Testis (tissue), 3 donors: Measurements from ENCODE around the gene DLGAP4. TPM values are rescaled to one million over a fixed set of nuclear protein-coding genes. Genes with fewer than 3 reads are reported as not detected.

ENCODE experiments used
- DNase-seq: peaks from one replicate; pipeline ENCODE4 v3.0.0-alpha.2; 2019
- H3K27ac ChIP-seq, 2 donors: fragments of 200-600 bp; sonication (generic); one replicate each; pipeline ENCODE4 v1.5.1; 2019
- H3K27me3 ChIP-seq: fragments of 200-600 bp; sonication (generic); one replicate; pipeline ENCODE4 v1.5.1; 2019
- H3K36me3 ChIP-seq: fragments of 200-600 bp; sonication (generic); one replicate; pipeline ENCODE4 v1.5.1; 2017; ENCODE audit warnings: low read depth; ENCODE audit errors: missing control alignments
- H3K4me1 ChIP-seq: fragments of 200-600 bp; sonication (generic); one replicate; pipeline ENCODE4 v1.5.1; 2019
- H3K4me3 ChIP-seq, 2 donors: fragments of 200-600 bp; sonication (generic); one replicate each; pipeline ENCODE4 v1.5.1; 2017 to 2019
- H3K9me3 ChIP-seq: fragments of 200-600 bp; sonication (generic); one replicate; pipeline ENCODE4 v1.5.1; 2017
- CTCF ChIP-seq, 3 experiments: fragments of 450-650 bp in 2 of 3; fragments of 200-600 bp in 1 of 3; sonication (generic) in 1 of 3; IDR thresholded peaks; one replicate each; pipeline ENCODE4 v1.5.1; 2016 to 2019; ENCODE audit warnings: antibody characterized with exemption in 3 of 3, mild to moderate bottlenecking in 2 of 3, moderate library complexity in 1 of 3
- POLR2A ChIP-seq: fragments of 450-650 bp; IDR thresholded peaks from one replicate; pipeline ENCODE4 v1.6.1; 2017; ENCODE audit warnings: antibody characterized with exemption, mild to moderate bottlenecking, moderate library complexity
- WGBS, 2 donors: methylation state at CpG; one replicate each; pipeline ENCODE4 v1.1.5; 2018; 5-methylcytosine and 5-hydroxymethylcytosine counted together
- intact Hi-C: fragments of 100-400 bp; cut with DNase I; formaldehyde crosslinking; loops from one replicate; pipeline ENCODE4 v1.15.1; 2023; ENCODE audit warnings: low total_unique reads
- polyA plus RNA-seq: library from polyadenylated mRNA; stranded (reverse); fragments of 350-450 nt; fragmentation: Illumina TruSeq; extraction: RNeasy Lipid Tissue Mini Kit (QIAGEN cat#74804); gene quantifications from one replicate; pipeline ENCODE4 v1.2.3, GENCODE V29; 2014; ENCODE audit warnings: low read depth, low replicate concordance; ENCODE audit not compliant: insufficient read depth
- total RNA-seq, 2 donors: library from RNA; depleted of rRNA; stranded (reverse); fragments of >200 nt; gene quantifications; one replicate each; pipeline ENCODE4 v1.2.3, GENCODE V29; 2016

DLGAP4 gene
- total and polyA plus RNA-seq, 3 donors from 2014 or later, result 69.1 to 110 (median 110) TPM

GRCh38 chr20:36431604-36432003 is 125.5 kb downstream of the DLGAP4 start:
- TF ChIP-seq POLR2A, result no peak
- TF ChIP-seq CTCF (IDR thresholded peaks at IDR 0.05), result no peak
- Histone ChIP-seq H3K4me3 (no peak overlapping the region), H3K9me3 (no peaks in the 10 kb centered on the region), H3K27ac (no peak overlapping the region), H3K36me3 (no peaks in the 10 kb centered on the region), H3K4me1 (no peaks in the 10 kb centered on the region), H3K27me3 (no peaks in the 10 kb centered on the region)
- 91 to 93% methylated on average over 22 to 24 of the region's 24 CpGs for WGBS, 2 donors
- DNase-seq, result no peak
- intact Hi-C loops, result loop anchor here (10.0 kb wide), 1 partner anchor 227 kb away; no protein-coding TSS in a partner anchor

GRCh38 chr20:36432096-36432495 is 126.0 kb downstream of the DLGAP4 start:
- 97% methylated on average over 23 of the region's 23 CpGs for WGBS, 2 donors
- no peaks in the 10 kb centered on the region for H3K27me3 ChIP-seq
- no peaks in the 10 kb centered on the region for H3K4me1 ChIP-seq
- intact Hi-C loops, result loop anchor here (10.0 kb wide), 1 partner anchor 227 kb away; no protein-coding TSS in a partner anchor
- TF ChIP-seq CTCF (IDR thresholded peaks at IDR 0.05) (no peak), POLR2A (no peak)
- no peaks in the 10 kb centered on the region for H3K9me3 ChIP-seq
- no peak overlapping the region for H3K4me3 ChIP-seq
- no peak overlapping the region for H3K27ac ChIP-seq
- H3K36me3 ChIP-seq, result no peaks in the 10 kb centered on the region
- no peak for DNase-seq

- Histone ChIP-seq H3K4me1 (no peaks in the 10 kb centered on the region), H3K27ac (no peak overlapping the region), H3K36me3 (no peaks in the 10 kb centered on the region), H3K9me3 (no peaks in the 10 kb centered on the region), H3K4me3 (no peak overlapping the region), H3K27me3 (no peaks in the 10 kb centered on the region)
- DNase-seq, result no peak
- intact Hi-C loops, result loop anchor here (10.0 kb wide), 1 partner anchor 230 kb away; no protein-coding TSS in a partner anchor
- no peak for TF ChIP-seq CTCF (IDR thresholded peaks at IDR 0.05)
- TF ChIP-seq POLR2A, result no peak
- WGBS, 2 donors, result 75 to 79% methylated on average over 2 of the region's 2 CpGs
These were observed 128.2 kb downstream of the DLGAP4 start for GRCh38 chr20:36434383-36434782.

- no peaks in the 10 kb centered on the region for H3K36me3 ChIP-seq
- intact Hi-C loops, result loop anchor here (10.0 kb wide), 1 partner anchor 230 kb away; no protein-coding TSS in a partner anchor
- 72 to 77% methylated on average over 5 to 7 of the region's 7 CpGs for WGBS, 2 donors
- no peaks in the 10 kb centered on the region for H3K9me3 ChIP-seq
- H3K27me3 ChIP-seq, result no peaks in the 10 kb centered on the region
- TF ChIP-seq CTCF (IDR thresholded peaks at IDR 0.05) (no peak), POLR2A (no peak)
- H3K27ac ChIP-seq, result no peak overlapping the region
- DNase-seq, result no peak
- no peaks in the 10 kb centered on the region for H3K4me1 ChIP-seq
- no peak overlapping the region for H3K4me3 ChIP-seq
These were observed 129.0 kb downstream of the DLGAP4 start for GRCh38 chr20:36435124-36435523.
